NCI-H1105 treated with DMSO at 0.1 percent for 48 hours (cell line): Measurements from ENCODE around the gene AK8.

ENCODE experiments used
- DNase-seq: peaks from one replicate; lab custom pipeline; 2025; lab: John Stamatoyannopoulos, UW

The AK8 gene

GRCh38 chr9:132877824-132878694 is at the start of gene AK8:
Gene AK8 (minus strand): TSS chr9:132878284. CDS start chr9:132878255, 29 bp downstream.
- DNase-seq = peak; percentile 53

- no peak for DNase-seq
Measured at GRCh38 chr9:132927704-132928103, 49.6 kb upstream of the AK8 start.

- DNase-seq = no peak
Measured at GRCh38 chr9:132923346-132923902, 45.3 kb upstream of the AK8 start.

GRCh38 chr9:132919614-132920268 is 41.7 kb upstream of the AK8 start:
- DNase-seq = no peak

GRCh38 chr9:132914924-132915323 is 36.8 kb upstream of the AK8 start:
- DNase-seq = no peak

GRCh38 chr9:132912131-132912530 is 34.0 kb upstream of the AK8 start:
- DNase-seq = no peak

- no peak for DNase-seq
Measured at GRCh38 chr9:132910376-132910775, 32.3 kb upstream of the AK8 start.

- DNase-seq = no peak
Measured at GRCh38 chr9:132909311-132909710, 31.2 kb upstream of the AK8 start.

- DNase-seq = no peak
Measured at GRCh38 chr9:132908635-132909034, 30.6 kb upstream of the AK8 start.

- DNase-seq = no peak
Measured at GRCh38 chr9:132905726-132906125, 27.6 kb upstream of the AK8 start.

- no peak for DNase-seq
Measured at GRCh38 chr9:132903574-132904492, 25.7 kb upstream of the AK8 start.

GRCh38 chr9:132901858-132902831 is 24.1 kb upstream of the AK8 start:
- peak; percentile 55 for DNase-seq

- DNase-seq = no peak
Measured at GRCh38 chr9:132898051-132898450, 20.0 kb upstream of the AK8 start.

- no peak for DNase-seq
Measured at GRCh38 chr9:132896906-132897305, 18.8 kb upstream of the AK8 start.

- DNase-seq = no peak
Measured at GRCh38 chr9:132896264-132896663, 18.2 kb upstream of the AK8 start.

GRCh38 chr9:132894862-132895835 is 17.1 kb upstream of the AK8 start:
- no peak for DNase-seq

- no peak for DNase-seq
Measured at GRCh38 chr9:132894346-132894745, 16.3 kb upstream of the AK8 start.

- no peak for DNase-seq
Measured at GRCh38 chr9:132892400-132892799, 14.3 kb upstream of the AK8 start.

- DNase-seq = no peak
Measured at GRCh38 chr9:132888151-132888550, 10.1 kb upstream of the AK8 start.
